CD4-positive, alpha-beta memory T cell (primary cell): Measurements from ENCODE around the gene HIPK2. TPM values are rescaled to one million over a fixed set of nuclear protein-coding genes. Genes with fewer than 3 reads are reported as not detected.

Experiments
- CTCF ChIA-PET: fragments of 350-600 bp; sonication (Branson Sonifier 250); formaldehyde crosslinking; loops from one replicate; lab custom pipeline; 2021; ENCODE audit warnings: inconsistent platforms; ENCODE audit not compliant: partially characterized antibody; lab: Charles Lee
- POLR2A ChIA-PET: fragments of 350-600 bp; sonication (Branson Sonifier 250); formaldehyde crosslinking; loops from one replicate; lab custom pipeline; 2021; ENCODE audit not compliant: partially characterized antibody; lab: Charles Lee
- DNase-seq, 5 donors: peaks; one replicate each; pipeline versions ENCODE4 v3.0.0 to v3.0.0-alpha.2; 2020 to 2022; ENCODE audit warnings: mixed read lengths in 1 of 5
- H3K27ac ChIP-seq: one replicate; pipeline ENCODE4 v1.7.0; 2013; ENCODE audit warnings: low read depth, low read length
- H3K27me3 ChIP-seq: 2 replicates; pipeline ENCODE4 v1.7.0; 2013; ENCODE audit warnings: mild to moderate bottlenecking, low read length, moderate library complexity; ENCODE audit not compliant: insufficient read depth
- H3K36me3 ChIP-seq: 2 replicates; pipeline ENCODE4 v1.7.0; 2013; ENCODE audit warnings: mild to moderate bottlenecking, low read length, moderate library complexity; ENCODE audit not compliant: insufficient read depth
- H3K4me1 ChIP-seq: 2 replicates; pipeline ENCODE4 v1.7.0; 2013; ENCODE audit warnings: mild to moderate bottlenecking, low read length, moderate library complexity; ENCODE audit not compliant: insufficient read depth
- H3K4me3 ChIP-seq, 2 donors: one replicate each; pipeline ENCODE4 v1.7.0; 2013; ENCODE audit warnings: low read length in 2 of 2, mild to moderate bottlenecking in 1 of 2
- H3K9me3 ChIP-seq, 2 donors: one replicate each; pipeline ENCODE4 v1.7.0; 2013; ENCODE audit warnings: low read length in 2 of 2, control low read depth in 1 of 2; ENCODE audit not compliant: control insufficient read depth in 1 of 2
- H3K27ac Mint-ChIP-seq, 7 donors: one replicate each; pipeline ENCODE4 v1.8.0; 2020 to 2021; ENCODE audit warnings: mixed read lengths in 7 of 7, mild to moderate bottlenecking in 6 of 7, inconsistent platforms in 3 of 7, moderate library complexity in 3 of 7
- H3K27me3 Mint-ChIP-seq, 2 donors: one replicate each; pipeline ENCODE4 v1.8.0; 2020 to 2021; ENCODE audit warnings: mixed read lengths in 2 of 2
- H3K36me3 Mint-ChIP-seq, 2 donors: one replicate each; pipeline ENCODE4 v1.8.0; 2020 to 2021; ENCODE audit warnings: mixed read lengths in 2 of 2, inconsistent platforms in 1 of 2, mild to moderate bottlenecking in 1 of 2
- H3K4me1 Mint-ChIP-seq, 4 donors: one replicate each; pipeline ENCODE4 v1.8.0; 2020 to 2021; ENCODE audit warnings: mixed read lengths in 4 of 4, mild to moderate bottlenecking in 1 of 4
- H3K4me3 Mint-ChIP-seq, 8 donors: one replicate each; pipeline ENCODE4 v1.8.0; 2020 to 2021; ENCODE audit warnings: mixed read lengths in 8 of 8, mild to moderate bottlenecking in 7 of 8, moderate library complexity in 6 of 8, inconsistent platforms in 3 of 8
- H3K9me3 Mint-ChIP-seq, 8 donors: one replicate each; pipeline ENCODE4 v1.8.0; 2020 to 2021; ENCODE audit warnings: mixed read lengths in 8 of 8, mild to moderate bottlenecking in 5 of 8, inconsistent platforms in 3 of 8, moderate library complexity in 1 of 8
- intact Hi-C: fragments of 100-400 bp; cut with micrococcal nuclease; formaldehyde crosslinking; loops from one replicate; pipeline ENCODE4 v1.15.1; 2023
- polyA plus RNA-seq, 2 donors: library from polyadenylated mRNA; unstranded; fragments of 300-500 nt; fragmentation: Illumina TruSeq; gene quantifications; one replicate each; pipeline ENCODE4 v1.2.3, GENCODE V29; 2021
- total RNA-seq, 2 experiments: library from RNA; stranded (reverse); gene quantifications; one replicate each; pipeline ENCODE4 v1.2.3, GENCODE V29; 2021

The HIPK2 gene
- total and polyA plus RNA-seq, 4 experiments from 2014 or later, result 0.87 to 34.1 (median 17.8) TPM

DNA sequence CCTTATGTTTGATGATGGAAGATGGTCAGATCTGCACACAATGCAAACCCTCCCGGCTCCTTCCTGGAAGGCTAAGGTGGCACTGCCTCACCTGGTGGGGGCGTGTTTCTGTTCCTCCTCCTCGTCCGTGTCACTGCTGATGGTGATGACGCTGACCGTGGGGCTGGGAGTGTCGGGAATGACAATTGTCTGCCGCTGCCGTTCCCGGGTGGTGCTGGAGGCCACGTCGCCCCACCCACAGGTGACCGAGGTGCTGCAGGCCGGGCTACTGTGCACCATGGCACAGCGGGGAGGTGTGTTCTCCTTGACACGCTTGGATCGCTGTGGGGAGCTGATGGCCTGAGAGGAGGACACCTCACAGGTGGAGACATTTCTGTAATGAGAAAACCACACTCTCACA lies 181.2 kb downstream of the HIPK2 start:
- no peak overlapping the region for H3K4me3 ChIP-seq
- H3K36me3 Mint-ChIP-seq, result peaks cover 69 to 78% of the 10 kb centered on the region in 2 donors
- no peaks in the 10 kb centered on the region for H3K4me1 Mint-ChIP-seq
- H3K27ac ChIP-seq, result no peak overlapping the region
- H3K9me3 Mint-ChIP-seq, result no peaks in the 10 kb centered on the region
- H3K27ac Mint-ChIP-seq, result no peak overlapping the region
- ChIA-PET CTCF (interaction anchor here (0.5 kb wide), 1 partner anchor 9 kb away, joined by 4 read pairs; no protein-coding TSS in a partner anchor), POLR2A (no interaction called here)
- DNase-seq, result no peak
- no peaks in the 10 kb centered on the region for H3K9me3 ChIP-seq
- no peaks in the 10 kb centered on the region for H3K4me1 ChIP-seq
- no peak overlapping the region for H3K4me3 Mint-ChIP-seq
- no peaks in the 10 kb centered on the region for H3K27me3 ChIP-seq
- H3K27me3 Mint-ChIP-seq, result no peaks in the 10 kb centered on the region
- intact Hi-C loops, result no loop called here
- peaks cover 53% of the 10 kb centered on the region for H3K36me3 ChIP-seq

DNA sequence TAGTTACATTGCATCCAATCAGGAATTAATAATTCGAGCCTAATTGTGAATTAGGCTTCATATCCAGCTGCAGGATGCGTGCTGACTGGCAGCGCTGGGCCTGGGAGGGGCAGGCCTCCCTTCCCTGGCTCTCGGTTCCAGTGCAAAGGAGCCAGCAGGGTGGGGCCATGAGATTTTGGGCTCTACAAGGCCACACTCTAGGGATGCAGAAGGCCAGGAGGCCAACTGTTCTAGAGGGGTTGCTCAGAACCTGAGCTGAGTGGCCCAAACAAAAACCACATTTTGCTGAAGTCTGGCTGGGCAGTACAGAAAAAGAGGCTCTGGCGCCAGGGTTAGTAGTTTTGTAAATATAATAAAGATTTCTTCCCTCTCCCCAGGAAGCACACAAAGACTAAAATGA lies 182.0 kb downstream of the HIPK2 start:
- H3K27me3 Mint-ChIP-seq, result no peaks in the 10 kb centered on the region
- no peak overlapping the region for H3K4me3 ChIP-seq
- H3K4me1 ChIP-seq, result no peaks in the 10 kb centered on the region
- no peak overlapping the region for H3K27ac ChIP-seq
- no peak overlapping the region for H3K27ac Mint-ChIP-seq
- CTCF ChIA-PET, result no interaction called here
- H3K36me3 ChIP-seq, result peaks cover 60% of the 10 kb centered on the region
- H3K4me3 Mint-ChIP-seq, result no peak overlapping the region
- H3K36me3 Mint-ChIP-seq, result peaks cover 75 to 86% of the 10 kb centered on the region in 2 donors
- H3K9me3 Mint-ChIP-seq, result no peaks in the 10 kb centered on the region
- no peak for DNase-seq
- no peaks in the 10 kb centered on the region for H3K4me1 Mint-ChIP-seq
- H3K27me3 ChIP-seq, result no peaks in the 10 kb centered on the region
- intact Hi-C loops, result no loop called here
- POLR2A ChIA-PET, result no interaction called here
- no peaks in the 10 kb centered on the region for H3K9me3 ChIP-seq

DNA sequence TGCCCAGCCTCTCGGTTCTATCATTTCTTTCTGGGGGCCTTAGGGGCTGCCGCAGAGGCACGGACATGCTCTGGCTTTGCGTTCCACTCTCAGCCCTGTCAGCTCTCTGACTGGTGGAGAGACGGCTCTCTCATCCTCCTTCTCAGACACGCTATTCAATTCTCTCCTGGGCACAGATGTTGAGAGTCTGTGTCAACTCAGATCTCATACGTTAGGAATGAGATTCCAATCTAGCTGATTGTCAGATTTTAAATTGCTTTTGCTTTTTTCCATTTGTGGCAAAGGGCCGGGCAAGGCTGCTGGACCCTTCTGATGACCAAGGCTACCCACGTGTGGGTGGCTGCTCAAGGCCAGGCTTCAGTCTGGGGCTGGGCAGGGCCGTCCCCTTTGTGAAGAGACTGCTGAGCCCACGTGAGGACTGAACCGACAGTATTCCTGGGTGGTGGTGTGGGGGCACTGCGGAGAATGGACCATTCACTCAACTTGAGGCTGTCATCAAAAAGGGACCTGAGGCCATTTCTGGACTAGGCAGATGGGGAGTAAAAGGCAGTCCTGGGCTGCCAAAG lies 182.8 kb downstream of the HIPK2 start:
- peak overlapping the region in 3 of 7 donors; percentile 42 to 66 (median 47) for H3K27ac Mint-ChIP-seq
- no peak for DNase-seq
- no peaks in the 10 kb centered on the region for H3K9me3 Mint-ChIP-seq

DNA sequence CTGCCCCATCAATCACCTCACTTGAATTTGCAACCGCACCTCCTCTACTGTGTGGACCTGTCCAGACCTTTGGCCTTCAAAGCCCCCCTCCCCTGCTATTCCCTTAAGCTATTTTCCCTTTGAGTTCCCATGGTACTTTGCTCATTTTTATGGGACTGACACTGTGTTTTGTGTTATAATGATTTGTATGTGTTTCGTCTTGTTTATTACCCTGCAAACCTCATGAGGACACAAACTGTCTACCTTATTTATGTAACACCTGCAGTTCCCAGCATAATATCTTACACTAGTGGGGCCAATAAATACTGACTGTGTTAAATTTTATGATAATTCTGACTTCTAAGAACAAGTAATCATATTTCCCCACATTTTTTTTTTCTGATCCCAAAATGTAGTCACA lies 183.7 kb downstream of the HIPK2 start:
- H3K27ac ChIP-seq, result no peak overlapping the region
- H3K4me1 ChIP-seq, result no peaks in the 10 kb centered on the region
- Mint-ChIP-seq H3K27me3 (no peaks in the 10 kb centered on the region), H3K9me3 (no peaks in the 10 kb centered on the region), H3K27ac (no peak overlapping the region), H3K4me3 (no peak overlapping the region), H3K4me1 (no peaks in the 10 kb centered on the region), H3K36me3 (peaks cover 68 to 77% of the 10 kb centered on the region in 2 donors)
- H3K4me3 ChIP-seq, result no peak overlapping the region
- no peaks in the 10 kb centered on the region for H3K9me3 ChIP-seq
- H3K27me3 ChIP-seq, result no peaks in the 10 kb centered on the region
- intact Hi-C loops, result no loop called here
- peaks cover 48% of the 10 kb centered on the region for H3K36me3 ChIP-seq
- ChIA-PET POLR2A (no interaction called here), CTCF (interaction anchor here (0.6 to 2.0 kb wide), 4 partner anchors 8 to 1429 kb away, joined by 3 to 6 read pairs (median 3); no protein-coding TSS in a partner anchor)
- no peak for DNase-seq

More for the DNA sequence above, 182.8 kb downstream of the HIPK2 start:
- Histone ChIP-seq H3K36me3 (peaks cover 54% of the 10 kb centered on the region), H3K4me3 (no peak overlapping the region), H3K9me3 (no peaks in the 10 kb centered on the region), H3K4me1 (no peaks in the 10 kb centered on the region), H3K27ac (no peak overlapping the region), H3K27me3 (no peaks in the 10 kb centered on the region)
- Mint-ChIP-seq H3K4me3 (no peak overlapping the region), H3K36me3 (peaks cover 71 to 80% of the 10 kb centered on the region in 2 donors), H3K4me1 (no peaks in the 10 kb centered on the region), H3K27me3 (no peaks in the 10 kb centered on the region)
- ChIA-PET POLR2A (no interaction called here), CTCF (interaction anchor here (0.9 to 1.0 kb wide), 2 partner anchors 10 kb away, joined by 3 read pairs; no protein-coding TSS in a partner anchor)
- intact Hi-C loops, result no loop called here

DNA sequence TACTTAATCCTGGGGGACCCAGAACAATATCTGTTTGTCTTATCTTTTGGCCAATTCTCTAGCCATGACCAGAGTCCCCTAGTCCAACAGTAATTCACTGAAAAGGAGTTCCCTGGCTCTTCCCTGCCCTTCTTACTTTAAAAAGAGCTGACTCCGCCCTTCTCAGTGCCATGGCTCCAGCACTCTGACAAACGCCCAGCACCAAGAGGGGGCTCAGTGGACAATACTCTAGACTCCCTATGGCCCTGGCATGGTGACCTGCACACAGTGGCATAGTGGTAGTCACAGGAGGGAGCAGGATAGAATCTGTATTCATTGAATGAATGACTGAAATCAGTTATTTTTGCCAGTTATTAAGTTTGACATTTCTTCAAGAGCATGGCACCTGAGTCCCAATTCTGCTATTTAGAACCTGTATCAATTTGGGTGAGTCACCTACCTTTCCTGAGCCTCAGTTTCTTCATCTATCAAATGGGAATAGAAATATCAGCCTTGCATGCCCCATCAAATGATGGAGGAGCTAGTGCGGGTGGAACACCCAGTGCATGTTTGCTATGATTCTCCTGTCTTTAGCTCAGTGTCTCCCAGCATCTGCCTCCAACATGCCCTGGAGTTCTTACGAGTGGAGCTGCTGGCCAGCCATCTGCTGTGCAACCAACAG lies 184.9 kb downstream of the HIPK2 start:
- ChIA-PET CTCF (interaction anchor here (1.2 to 2.0 kb wide), 3 partner anchors 9 to 28 kb away, joined by 3 to 6 read pairs (median 4); no protein-coding TSS in a partner anchor), POLR2A (no interaction called here)
- no peaks in the 10 kb centered on the region for H3K4me1 ChIP-seq
- Mint-ChIP-seq H3K27me3 (no peaks in the 10 kb centered on the region), H3K27ac (peak overlapping the region in 1 of 7 donors; percentile 80), H3K36me3 (peaks cover 67 to 73% of the 10 kb centered on the region in 2 donors), H3K4me1 (no peaks in the 10 kb centered on the region), H3K4me3 (no peak overlapping the region), H3K9me3 (no peaks in the 10 kb centered on the region)
- H3K9me3 ChIP-seq, result no peaks in the 10 kb centered on the region
- H3K27ac ChIP-seq, result no peak overlapping the region
- intact Hi-C loops, result no loop called here
- H3K27me3 ChIP-seq, result no peaks in the 10 kb centered on the region
- H3K36me3 ChIP-seq, result peaks cover 46% of the 10 kb centered on the region
- DNase-seq, result no peak
- no peak overlapping the region for H3K4me3 ChIP-seq

DNA sequence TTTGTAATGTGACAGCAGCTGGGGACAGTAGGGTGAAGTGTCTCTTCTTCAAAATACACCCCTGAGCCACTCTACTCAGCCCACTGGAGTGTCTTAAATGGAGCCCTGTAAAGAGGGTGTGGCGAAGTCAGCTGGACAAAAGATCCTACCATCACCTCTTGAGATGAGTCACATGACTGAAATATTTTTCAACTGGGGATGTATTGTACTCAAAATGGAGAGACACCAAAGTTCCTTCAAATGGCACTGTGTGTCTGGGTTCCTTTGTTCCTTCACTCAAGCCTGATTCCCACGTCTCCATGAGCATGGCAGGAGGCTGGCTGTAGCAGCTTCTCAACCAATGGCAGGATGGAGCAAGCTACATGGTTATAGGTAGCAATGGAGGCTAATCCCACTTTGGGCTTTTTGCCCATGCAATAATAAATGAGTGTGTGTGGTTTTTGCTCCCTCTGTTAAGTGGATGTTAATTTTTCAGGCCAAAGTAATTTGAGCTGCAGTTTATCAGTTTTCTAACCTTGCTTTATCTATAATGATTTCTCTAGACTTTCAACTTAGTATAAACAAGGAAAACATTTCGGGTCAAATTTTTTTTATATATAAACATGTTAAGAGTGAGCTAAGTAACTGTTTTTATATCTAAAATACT lies 186.1 kb downstream of the HIPK2 start:
- H3K27ac Mint-ChIP-seq, result peak overlapping the region in 1 of 7 donors; percentile 9
- H3K4me1 Mint-ChIP-seq, result no peaks in the 10 kb centered on the region
- Histone ChIP-seq H3K27ac (no peak overlapping the region), H3K4me3 (no peak overlapping the region), H3K9me3 (no peaks in the 10 kb centered on the region), H3K27me3 (no peaks in the 10 kb centered on the region), H3K36me3 (peaks cover 46% of the 10 kb centered on the region), H3K4me1 (no peaks in the 10 kb centered on the region)
- ChIA-PET CTCF (interaction anchor here (1.2 to 1.5 kb wide), 3 partner anchors 10 to 29 kb away, joined by 3 to 5 read pairs (median 4); no protein-coding TSS in a partner anchor), POLR2A (no interaction called here)
- H3K4me3 Mint-ChIP-seq, result no peak overlapping the region
- H3K9me3 Mint-ChIP-seq, result no peaks in the 10 kb centered on the region
- peaks cover 62 to 67% of the 10 kb centered on the region in 2 donors for H3K36me3 Mint-ChIP-seq
- intact Hi-C loops, result no loop called here
- no peaks in the 10 kb centered on the region for H3K27me3 Mint-ChIP-seq
- DNase-seq, result no peak

DNA sequence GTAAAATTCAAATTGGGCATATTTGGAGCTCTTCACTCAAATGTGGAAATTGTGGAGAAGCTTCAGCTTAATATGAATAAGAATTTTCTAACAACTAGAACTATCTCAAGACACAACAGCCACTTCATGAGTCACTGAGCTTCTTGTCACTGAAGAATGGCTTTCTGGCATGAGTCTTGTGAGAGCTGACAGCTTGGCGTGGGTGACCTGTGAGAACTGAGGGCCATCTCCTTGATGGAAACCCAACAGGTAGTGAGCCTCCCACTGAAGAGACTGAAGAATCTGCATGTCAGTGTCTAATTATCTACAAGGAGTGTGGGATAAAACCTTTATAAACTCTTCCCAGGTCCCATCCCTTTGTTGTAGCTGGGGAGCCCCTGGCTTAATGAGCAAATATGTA lies 188.3 kb downstream of the HIPK2 start:
- ChIA-PET CTCF (interaction anchor here (0.6 to 2.1 kb wide), 7 partner anchors 9 to 584 kb away, joined by 3 to 11 read pairs (median 5); no protein-coding TSS in a partner anchor), POLR2A (no interaction called here)
- H3K4me1 ChIP-seq, result no peaks in the 10 kb centered on the region
- no peak overlapping the region for H3K27ac ChIP-seq
- H3K9me3 ChIP-seq, result no peaks in the 10 kb centered on the region
- Mint-ChIP-seq H3K4me3 (no peak overlapping the region), H3K4me1 (no peaks in the 10 kb centered on the region), H3K9me3 (no peaks in the 10 kb centered on the region), H3K27me3 (no peaks in the 10 kb centered on the region), H3K27ac (peak overlapping the region in 2 of 7 donors; percentile 22 to 35), H3K36me3 (peaks cover 49 to 58% of the 10 kb centered on the region in 2 donors)
- H3K36me3 ChIP-seq, result peaks cover 26% of the 10 kb centered on the region
- DNase-seq, result no peak
- no peak overlapping the region for H3K4me3 ChIP-seq
- H3K27me3 ChIP-seq, result no peaks in the 10 kb centered on the region
- intact Hi-C loops, result no loop called here
